GM21526 (cell line): ENCODE measurements around the gene PEX7.
"Not testable (repeated sequence)": the region's sequence is repeated elsewhere in the genome, so short reads cannot be mapped to it uniquely, and the experiment has no call there.

ENCODE experiments used
- ATAC-seq: cut with Tn5 transposase; IDR thresholded peaks from one replicate; pipeline ENCODE4 v1.9.1; 2021; ENCODE audit warnings: moderate library complexity; ENCODE audit not compliant: unreplicated experiment, low FRiP score

The PEX7 gene

GRCh38 chr6:136945072-136945471, 122.7 kb downstream of the PEX7 start:
- no peak for ATAC-seq

- no peak for ATAC-seq
Measured at GRCh38 chr6:136945711-136946121, 123.3 kb downstream of the PEX7 start.

- ATAC-seq = no peak
Measured at GRCh38 chr6:136947037-136947436, 124.6 kb downstream of the PEX7 start.

- ATAC-seq = not testable (repeated sequence)
Measured at GRCh38 chr6:136949957-136950356, 127.6 kb downstream of the PEX7 start.

GRCh38 chr6:136950436-136951126, 128.2 kb downstream of the PEX7 start:
- ATAC-seq = no peak

GRCh38 chr6:136952714-136953260, 130.4 kb downstream of the PEX7 start:
- ATAC-seq = no peak

GRCh38 chr6:136955123-136955522, 132.7 kb downstream of the PEX7 start:
- ATAC-seq = no peak

GRCh38 chr6:136956590-136957544, 134.5 kb downstream of the PEX7 start:
- no peak for ATAC-seq

- ATAC-seq = no peak
Measured at GRCh38 chr6:136958168-136958567, 135.8 kb downstream of the PEX7 start.

GRCh38 chr6:136959471-136959891, 137.1 kb downstream of the PEX7 start:
- ATAC-seq = no peak

GRCh38 chr6:136959935-136960334, 137.5 kb downstream of the PEX7 start:
- ATAC-seq = not testable (repeated sequence)

GRCh38 chr6:136960781-136961180, 138.4 kb downstream of the PEX7 start:
- no peak for ATAC-seq

GRCh38 chr6:136961848-136962247, 139.5 kb downstream of the PEX7 start:
- ATAC-seq = no peak

- ATAC-seq = no peak
Measured at GRCh38 chr6:136962661-136963060, 140.3 kb downstream of the PEX7 start.

GRCh38 chr6:136963259-136963658, 140.9 kb downstream of the PEX7 start:
- ATAC-seq = no peak
